DMS153 treated with DMSO at 0.1 percent for 48 hours (cell line): ENCODE data around the gene MTA1.

Experiments
- DNase-seq: peaks from one replicate; lab custom pipeline; 2025; ENCODE audit not compliant: unreplicated experiment; lab: John Stamatoyannopoulos, UW

MTA1 gene

GRCh38 chr14:105419195-105420091, at the start of gene MTA1:
Gene MTA1, plus strand, starts transcription at chr14:105419827. Its CDS starts 209 bp downstream, at chr14:105420036.
- DNase-seq, result no peak

GRCh38 chr14:105374389-105374788, 45.2 kb upstream of the MTA1 start:
- no peak for DNase-seq

- no peak for DNase-seq
Observed at GRCh38 chr14:105375635-105376057, 44.0 kb upstream of the MTA1 start.

- no peak for DNase-seq
Observed at GRCh38 chr14:105376521-105377440, 42.8 kb upstream of the MTA1 start.

- no peak for DNase-seq
Observed at GRCh38 chr14:105377555-105378182, 42.0 kb upstream of the MTA1 start.

GRCh38 chr14:105378199-105378598, 41.4 kb upstream of the MTA1 start:
- DNase-seq, result no peak

GRCh38 chr14:105378873-105379685, 40.5 kb upstream of the MTA1 start:
- no peak for DNase-seq

GRCh38 chr14:105379946-105380345, 39.7 kb upstream of the MTA1 start:
- no peak for DNase-seq

- no peak for DNase-seq
Observed at GRCh38 chr14:105380756-105381155, 38.9 kb upstream of the MTA1 start.

- no peak for DNase-seq
Observed at GRCh38 chr14:105381446-105382342, 37.9 kb upstream of the MTA1 start.

GRCh38 chr14:105382343-105383082, 37.1 kb upstream of the MTA1 start:
- DNase-seq, result no peak

- no peak for DNase-seq
Observed at GRCh38 chr14:105383083-105383730, 36.4 kb upstream of the MTA1 start.

GRCh38 chr14:105384041-105384557, 35.5 kb upstream of the MTA1 start:
- no peak for DNase-seq

- no peak for DNase-seq
Observed at GRCh38 chr14:105384605-105385321, 34.9 kb upstream of the MTA1 start.

GRCh38 chr14:105385322-105385637, 34.3 kb upstream of the MTA1 start:
- no peak for DNase-seq

GRCh38 chr14:105385698-105386365, 33.8 kb upstream of the MTA1 start:
- DNase-seq, result no peak
